DMS53 treated with DMSO at 0.1 percent for 48 hours (cell line): ENCODE results near the gene ADO.
A peak's percentile ranks its signal among the peaks of the same experiment; 100 is the strongest.
"Not testable (repeated sequence)": the region's sequence is repeated elsewhere in the genome, so short reads cannot be mapped to it uniquely, and the experiment has no call there.

Experiments
- DNase-seq: peaks from one replicate; lab custom pipeline; 2025; ENCODE audit not compliant: unreplicated experiment; lab: John Stamatoyannopoulos, UW

Gene ADO

GRCh38 chr10:62804356-62805230 lies at the start of gene ADO:
ADO (plus strand) TSS chr10:62804720; CDS start chr10:62805060, 340 bp downstream.
- DNase-seq, result peak; percentile 71

- DNase-seq, result no peak
Measured at GRCh38 chr10:62754963-62755362, 49.6 kb upstream of the ADO start.

DNA sequence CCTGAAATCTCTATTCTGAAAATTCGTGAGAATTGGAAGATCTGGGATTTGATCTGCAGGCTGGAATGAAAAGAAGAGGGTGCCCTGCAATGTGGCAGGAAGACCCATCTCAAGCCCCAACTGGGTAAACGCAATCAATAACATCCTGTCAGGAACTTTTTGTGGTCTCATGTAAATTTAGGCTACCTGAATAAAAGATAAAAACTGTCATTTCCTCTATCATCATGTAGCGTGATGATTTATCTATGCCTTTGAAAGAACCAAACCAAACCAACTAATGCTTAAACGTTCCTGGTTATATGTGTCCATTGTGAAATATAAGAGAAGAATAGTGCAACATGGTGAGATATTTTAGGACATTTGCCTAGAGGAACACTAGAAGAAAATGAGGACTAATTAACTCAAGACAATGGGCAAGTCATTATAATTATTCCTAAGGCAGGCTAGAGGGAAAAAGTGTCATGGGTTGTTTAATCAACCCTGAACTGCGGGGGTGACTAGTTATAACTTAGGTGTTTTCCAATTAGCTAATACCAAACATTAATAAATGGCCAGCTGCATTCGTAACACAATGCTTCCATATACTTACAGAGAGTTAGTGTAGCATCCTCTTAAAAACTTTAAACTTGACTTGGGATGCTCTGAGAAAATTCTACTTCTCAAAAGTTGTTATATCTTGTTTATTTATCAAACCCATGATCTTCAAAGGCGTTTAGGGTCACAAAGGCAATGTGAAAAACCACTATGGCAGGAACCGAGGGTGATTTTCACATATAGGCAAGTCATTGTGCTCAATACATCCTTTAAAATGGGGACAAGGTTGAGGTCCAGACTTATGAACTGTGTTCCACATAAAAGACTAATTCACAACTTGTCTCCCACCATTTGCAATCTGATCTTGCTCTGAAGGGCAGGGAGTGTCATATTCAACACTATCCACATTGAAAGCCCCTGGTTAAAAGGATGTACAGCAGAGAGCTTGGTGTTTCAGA lies 48.6 kb upstream of the ADO start:
- no peak for DNase-seq

DNA sequence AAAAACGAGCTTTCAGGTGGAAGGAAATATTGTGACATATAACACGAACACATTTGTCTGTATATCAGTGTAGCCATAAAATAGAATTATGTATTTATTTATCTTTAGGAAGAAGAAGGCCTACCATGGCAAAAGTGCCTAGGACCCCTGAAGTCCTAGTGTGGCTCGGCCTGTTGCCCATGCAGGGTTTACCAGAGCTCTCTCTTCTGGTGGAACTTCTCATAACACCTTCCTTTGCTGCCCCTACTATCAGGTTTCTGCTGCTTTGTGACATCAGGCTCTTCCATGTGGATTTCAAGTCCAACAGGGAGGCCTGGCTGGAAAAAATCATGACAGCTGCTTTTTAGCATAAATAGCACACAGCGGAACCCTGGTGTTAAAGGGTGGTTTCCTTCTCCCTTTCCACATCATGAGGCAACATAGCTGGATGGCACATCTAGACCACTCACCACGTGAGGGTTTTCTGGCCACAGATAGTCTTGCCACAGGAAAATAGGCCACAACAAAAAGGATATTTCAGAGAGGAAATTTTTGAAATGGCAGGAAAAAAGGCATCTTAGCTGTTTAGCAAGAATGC lies 44.8 kb upstream of the ADO start:
- no peak for DNase-seq

GRCh38 chr10:62760401-62760800 lies 44.1 kb upstream of the ADO start:
- no peak for DNase-seq

GRCh38 chr10:62761115-62761514 lies 43.4 kb upstream of the ADO start:
- DNase-seq, result no peak

DNA sequence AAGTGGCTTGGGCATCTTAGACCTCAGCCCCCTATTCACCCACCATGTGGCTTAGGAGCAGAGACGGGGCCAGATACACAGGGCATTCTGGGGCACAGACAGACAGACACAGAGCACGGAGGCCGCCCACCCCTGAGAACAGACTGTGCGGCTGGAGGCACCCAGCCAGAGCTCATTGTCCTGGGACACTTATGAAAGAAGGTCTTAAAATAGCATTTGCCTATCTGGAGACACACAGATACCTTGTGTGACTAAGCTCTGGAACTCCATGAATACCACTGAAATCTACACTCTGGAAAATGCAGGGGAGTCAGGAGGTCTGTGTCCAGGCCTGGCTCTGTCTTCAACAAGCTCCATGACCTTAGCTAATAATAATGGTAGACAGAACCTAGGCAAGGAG lies 41.4 kb upstream of the ADO start:
- DNase-seq, result no peak

DNA sequence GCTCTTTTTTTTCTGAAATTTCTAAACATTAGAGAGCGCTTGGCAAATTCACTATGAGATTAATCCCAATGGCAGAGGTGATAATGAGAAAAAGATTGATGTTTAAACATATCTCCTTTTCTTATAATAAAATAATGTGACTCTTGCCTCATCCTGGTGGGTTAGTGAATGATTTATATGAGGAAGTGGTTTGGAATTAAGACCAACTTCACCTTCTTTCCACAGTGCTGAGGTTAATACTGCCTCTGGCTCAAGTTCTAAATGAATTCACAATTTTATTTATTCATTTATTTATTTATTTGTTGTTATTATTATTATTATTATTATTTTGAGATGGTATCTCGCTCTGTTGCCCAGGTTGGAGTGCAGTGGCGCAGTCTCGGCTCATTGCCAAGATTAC lies 40.5 kb upstream of the ADO start:
- DNase-seq, result no peak

GRCh38 chr10:62765726-62766125 lies 38.8 kb upstream of the ADO start:
- DNase-seq, result no peak

DNA sequence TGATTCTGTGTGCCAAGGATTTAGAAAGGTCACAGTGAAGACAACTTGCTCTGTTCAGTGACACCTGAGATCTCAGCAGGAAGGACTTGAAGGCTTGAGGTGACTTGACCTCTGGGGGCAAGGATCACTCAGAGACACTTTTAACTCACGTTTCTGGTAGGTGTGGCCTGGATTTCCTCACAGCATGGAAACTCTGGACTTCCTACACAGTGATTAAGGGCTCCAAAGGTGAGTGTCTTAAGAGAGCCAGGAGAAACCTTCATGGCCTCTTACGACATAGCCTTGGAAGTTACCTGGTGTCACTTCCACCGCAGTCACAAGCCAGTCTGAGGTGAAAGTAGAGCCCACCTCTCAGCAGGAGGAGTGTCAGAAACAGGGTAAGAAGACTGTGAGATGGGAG lies 38.1 kb upstream of the ADO start:
- DNase-seq, result no peak

- DNase-seq, result peak; percentile 3
Measured at GRCh38 chr10:62769574-62770242, 34.8 kb upstream of the ADO start.

- no peak for DNase-seq
Measured at GRCh38 chr10:62772186-62772974, 32.1 kb upstream of the ADO start.

DNA sequence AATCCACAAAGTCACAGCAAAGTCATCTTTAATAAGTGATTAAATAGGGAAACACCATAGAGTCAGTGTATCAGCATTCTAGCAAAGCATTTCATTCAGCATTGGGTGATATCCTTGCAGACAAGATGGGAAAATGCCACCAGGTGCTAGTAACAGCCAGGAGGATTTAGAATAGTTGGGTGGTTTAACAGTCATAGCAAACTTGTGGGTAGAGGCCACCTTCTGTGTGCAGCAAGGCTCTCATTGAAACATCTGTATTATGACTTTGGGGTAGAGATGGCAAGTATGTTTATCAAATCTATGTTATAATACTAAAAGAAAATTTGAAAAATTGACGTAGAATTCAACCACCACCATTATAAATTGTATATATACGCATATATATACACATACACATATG lies 26.4 kb upstream of the ADO start:
- no peak for DNase-seq

GRCh38 chr10:62779487-62780248 lies 24.9 kb upstream of the ADO start:
- no peak for DNase-seq

GRCh38 chr10:62784537-62784936 lies 20.0 kb upstream of the ADO start:
- not testable (repeated sequence) for DNase-seq

GRCh38 chr10:62788285-62788684 lies 16.2 kb upstream of the ADO start:
- DNase-seq, result not testable (repeated sequence)

- DNase-seq, result no peak
Measured at GRCh38 chr10:62788861-62789467, 15.6 kb upstream of the ADO start.

DNA sequence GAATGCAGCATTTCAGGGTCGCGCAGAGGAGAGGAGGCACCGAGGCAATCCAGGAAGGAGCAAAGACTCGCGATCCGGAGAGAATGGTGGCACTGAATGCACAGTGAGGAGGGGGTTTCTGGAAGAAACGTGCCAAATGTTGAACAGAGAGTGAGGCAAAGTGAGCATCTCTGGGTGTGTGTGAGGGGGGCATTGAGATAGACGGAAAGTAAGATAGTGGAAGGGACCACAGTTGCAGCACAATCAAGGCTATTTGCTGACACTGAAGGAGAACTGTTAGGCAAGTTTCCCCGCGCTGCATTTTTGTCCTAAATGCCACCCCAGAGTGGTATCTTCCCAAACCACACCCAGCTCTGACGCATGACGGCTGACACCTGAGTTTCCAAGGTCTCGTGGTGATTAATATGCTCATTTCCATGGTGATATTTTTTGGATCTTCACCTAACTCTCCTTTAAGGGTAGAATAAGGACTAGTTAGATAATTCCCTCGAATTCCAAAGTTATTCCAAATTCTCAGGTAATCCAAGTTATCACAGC lies 14.4 kb upstream of the ADO start:
- no peak for DNase-seq

DNA sequence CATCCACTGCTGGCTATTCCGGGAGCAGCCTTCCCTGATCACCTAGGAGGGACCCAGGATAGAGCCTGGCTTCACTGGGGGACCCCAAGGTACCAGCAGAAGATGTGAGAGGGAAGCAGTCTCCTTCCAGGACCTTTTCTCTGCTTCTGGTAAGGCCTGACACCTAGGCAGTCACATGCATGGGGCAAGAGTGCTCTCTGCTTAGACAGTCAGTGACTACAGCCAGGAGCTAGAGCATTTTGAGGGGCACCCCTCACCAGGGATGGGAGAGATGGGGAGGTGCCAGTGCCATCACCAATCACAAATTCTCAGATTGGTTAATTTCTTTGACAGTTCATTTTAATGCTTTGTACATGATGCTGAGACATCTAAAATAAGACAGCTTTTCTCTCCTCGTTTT lies 13.9 kb upstream of the ADO start:
- DNase-seq, result no peak
